ENCODE measurements around the gene EPHB1. TPM values are rescaled to one million over a fixed set of nuclear protein-coding genes. Genes with fewer than 3 reads are reported as not detected.

EPHB1 gene
- polyA plus RNA-seq, 3 donors, result 5.1 to 6.2 (median 5.5) TPM

DNA sequence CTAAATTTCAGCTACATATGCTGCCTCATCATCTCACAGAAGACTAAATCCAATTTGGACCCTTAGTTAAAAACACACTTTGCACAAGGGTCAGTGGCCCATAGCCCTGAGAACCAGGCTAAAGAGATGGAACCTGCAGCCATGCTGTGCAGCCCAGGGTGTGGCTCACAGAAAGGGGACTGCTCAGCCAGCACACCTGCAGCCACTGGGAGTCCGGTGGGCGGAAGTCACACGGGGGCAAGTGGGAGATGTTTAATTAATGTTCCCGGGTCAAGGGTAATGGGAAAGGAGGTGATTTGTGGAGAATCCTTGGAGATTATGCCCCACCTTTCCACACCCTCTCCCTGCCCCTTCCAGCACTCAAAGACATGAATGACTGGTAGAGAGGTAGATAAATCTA lies 467.4 kb downstream of the EPHB1 start:
- no peak for DNase-seq (ENCODE audit: extremely low read depth in 1 of 11, low read depth in 9 of 11, low spot score in 4 of 11)

DNA sequence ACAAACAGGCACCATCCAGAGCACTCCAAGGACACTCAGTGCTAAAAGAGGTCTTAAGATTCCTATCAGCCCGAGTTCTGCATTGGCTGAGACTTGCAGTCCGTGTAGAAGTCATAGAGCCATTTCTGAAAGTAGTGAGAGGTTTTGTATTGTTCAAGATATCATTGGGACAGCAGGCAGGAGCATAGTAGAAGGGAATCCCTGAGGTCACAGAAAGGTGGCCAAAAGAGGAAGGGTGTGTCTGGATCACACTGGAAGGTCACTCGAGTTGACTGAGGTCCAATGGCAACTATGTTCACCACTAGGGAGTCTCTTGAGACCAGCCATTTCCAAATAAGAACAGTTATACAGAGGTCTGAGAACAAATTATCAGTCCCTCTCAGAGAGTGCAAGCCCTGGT lies 468.3 kb downstream of the EPHB1 start:
- no peak for DNase-seq (ENCODE audit: extremely low read depth in 1 of 11, low read depth in 9 of 11, low spot score in 4 of 11)

DNA sequence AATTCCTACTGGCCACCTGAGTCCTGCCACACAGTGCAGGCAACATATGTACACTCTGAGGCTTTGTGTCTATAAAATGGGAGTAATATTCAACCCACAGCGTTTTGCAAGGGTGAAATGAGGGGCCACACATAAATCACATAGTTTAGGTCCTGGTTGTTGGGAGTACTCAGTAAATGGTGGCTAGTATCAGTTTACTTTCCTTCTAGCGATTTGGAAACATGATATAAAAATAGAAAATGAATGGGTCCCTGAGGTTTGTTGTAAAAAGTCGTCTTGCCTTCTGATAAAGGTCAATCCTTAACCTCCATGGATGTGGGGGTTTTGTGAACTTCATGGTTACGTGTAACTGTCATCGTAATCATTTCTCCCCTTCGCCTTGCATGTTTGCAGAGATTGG lies 472.4 kb downstream of the EPHB1 start:
- no peak for DNase-seq (ENCODE audit: extremely low read depth in 1 of 11, low read depth in 9 of 11, low spot score in 4 of 11)

DNA sequence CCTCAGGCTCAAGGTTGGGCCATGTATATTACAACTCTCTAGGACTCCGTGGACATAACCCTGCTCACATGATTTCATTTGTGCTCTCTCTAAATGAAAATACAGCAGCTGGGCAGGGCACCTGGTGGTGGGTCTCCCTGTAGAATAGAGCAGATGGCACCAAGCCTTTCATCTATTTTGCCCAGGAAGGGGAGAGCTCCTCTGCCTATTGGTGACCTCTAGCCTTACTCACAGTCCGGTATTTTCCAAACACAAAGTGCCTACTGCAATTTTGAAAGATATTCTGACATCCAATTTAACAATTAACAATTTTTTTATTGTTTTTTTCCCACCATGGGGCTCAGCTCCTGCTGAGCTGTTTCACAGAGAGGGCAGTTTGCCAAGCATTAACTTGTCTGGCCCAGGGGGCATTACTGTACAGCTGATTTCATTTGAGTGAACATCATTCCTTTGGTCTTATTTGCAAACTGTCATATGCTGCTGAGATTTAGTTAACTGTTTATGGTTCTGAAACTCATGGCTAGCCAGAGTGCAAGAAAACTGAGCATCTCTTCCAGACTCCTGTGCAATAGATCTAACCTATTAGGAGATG lies 474.0 kb downstream of the EPHB1 start:
- no peak for DNase-seq (ENCODE audit: extremely low read depth in 1 of 11, low read depth in 9 of 11, low spot score in 4 of 11)

DNA sequence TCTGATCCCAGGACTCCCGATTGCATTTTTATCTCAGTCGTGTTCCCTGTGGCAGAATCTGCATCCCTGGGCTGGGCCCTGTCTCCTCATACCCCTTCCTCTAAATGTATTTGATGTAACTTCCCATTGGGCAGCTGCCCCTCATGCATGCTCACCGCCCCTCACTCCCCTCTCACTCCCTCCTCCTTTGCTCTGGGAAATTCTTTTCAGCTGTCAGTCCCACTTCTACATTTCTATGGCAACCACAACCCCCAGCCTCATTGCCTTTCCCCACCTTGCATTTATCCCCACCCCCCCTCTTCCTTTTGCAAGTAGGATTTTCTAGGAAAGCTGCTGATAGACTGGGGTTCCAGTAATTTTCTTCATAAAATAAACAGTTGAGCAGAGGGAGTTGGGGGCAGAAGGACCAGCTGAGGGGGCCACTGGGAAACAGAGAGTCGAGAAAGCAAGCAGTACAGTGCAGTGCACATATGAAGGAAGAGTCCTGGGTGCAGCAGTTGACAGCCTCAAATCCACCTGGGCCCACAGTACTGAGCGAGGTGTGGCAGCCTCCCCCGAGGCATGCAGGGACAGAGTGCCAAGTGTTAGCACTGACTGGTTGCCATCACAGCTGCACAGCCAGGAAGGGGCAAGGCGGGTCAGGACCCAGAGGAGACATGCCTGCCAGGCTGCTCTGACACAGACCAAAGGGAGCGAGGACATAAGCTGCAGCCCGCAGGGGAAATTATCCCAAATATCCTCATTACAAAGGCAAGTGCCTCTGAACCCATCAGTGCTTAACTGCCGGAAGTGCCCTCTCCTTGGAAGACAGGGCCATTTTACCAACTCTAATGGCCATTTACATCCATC lies 476.3 kb downstream of the EPHB1 start:
- no peak for DNase-seq (ENCODE audit: extremely low read depth in 1 of 11, low read depth in 9 of 11, low spot score in 4 of 11)

DNA sequence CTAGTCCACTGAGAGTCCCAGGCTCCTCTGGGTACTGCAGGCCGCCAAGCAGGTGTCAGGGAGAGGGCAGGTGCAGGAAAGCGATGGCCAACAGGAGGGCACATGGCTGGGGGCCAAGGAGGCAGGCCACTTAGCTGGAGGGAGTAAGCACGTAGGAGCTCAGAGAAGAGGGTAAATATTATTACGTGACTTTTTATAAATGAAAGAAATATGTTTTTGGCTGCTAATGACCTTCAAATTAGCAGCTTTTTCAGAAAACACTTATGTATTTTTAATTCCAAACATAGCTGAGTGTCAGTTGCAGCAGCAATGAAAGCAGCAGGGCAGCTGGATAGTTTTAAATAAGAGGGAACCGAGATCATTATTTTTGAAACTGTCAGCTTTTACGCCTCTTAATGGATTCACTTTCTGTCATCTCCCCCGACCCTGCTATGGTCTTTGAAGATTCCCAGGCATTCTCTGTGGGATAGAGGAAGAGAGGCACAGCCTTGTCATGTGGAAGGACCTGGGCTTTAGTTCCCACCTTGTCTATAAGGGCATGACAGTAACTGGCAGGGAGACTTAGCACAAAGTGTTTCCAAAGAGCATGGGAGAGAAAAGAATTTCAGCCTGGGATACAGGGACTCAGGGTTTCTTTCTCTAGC lies 477.1 kb downstream of the EPHB1 start:
- peak in 1 of 11 donors; percentile 2 for DNase-seq (ENCODE audit: extremely low read depth in 1 of 11, low read depth in 9 of 11, low spot score in 4 of 11)

DNA sequence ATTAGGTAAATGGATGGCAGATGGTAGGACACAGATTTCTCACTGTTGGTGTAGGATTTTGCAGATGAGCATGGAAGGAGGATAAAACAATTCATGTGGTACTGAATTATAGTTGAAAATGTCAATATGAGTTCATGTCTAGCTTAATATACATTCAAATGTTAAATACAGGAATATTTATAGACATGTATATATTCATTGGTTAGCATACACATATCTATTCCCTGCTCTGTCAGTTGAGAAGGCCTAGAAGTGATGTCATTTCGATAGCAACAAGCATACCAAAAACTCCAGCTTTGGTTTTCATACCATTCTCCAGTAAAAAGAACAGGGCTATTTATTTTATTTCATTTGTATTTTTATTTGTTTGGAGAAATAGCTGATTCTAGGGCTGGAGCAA lies 497.1 kb downstream of the EPHB1 start:
- no peak for DNase-seq (ENCODE audit: extremely low read depth in 1 of 11, low read depth in 9 of 11, low spot score in 4 of 11)

DNA sequence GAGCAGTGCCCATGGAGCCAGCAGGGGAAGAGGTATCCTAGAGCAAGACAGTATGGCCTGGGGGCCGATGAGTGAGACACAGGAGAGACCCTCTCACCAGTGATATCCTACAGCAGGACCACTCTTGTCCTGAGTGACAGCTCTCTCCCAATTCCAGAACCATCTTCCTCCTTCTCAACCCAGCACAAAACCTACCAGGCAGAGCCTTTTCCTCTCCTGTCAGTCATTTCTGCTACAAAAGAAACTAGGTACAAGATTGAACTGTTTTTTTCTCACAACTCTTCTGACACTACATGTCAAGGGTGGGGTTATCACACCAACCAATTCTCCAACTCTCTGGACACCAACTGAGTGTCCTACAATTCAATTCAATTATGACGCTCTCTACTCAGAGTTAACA lies 506.6 kb downstream of the EPHB1 start:
- DNase-seq (ENCODE audit: extremely low read depth in 1 of 11, low read depth in 9 of 11, low spot score in 4 of 11), result no peak

DNA sequence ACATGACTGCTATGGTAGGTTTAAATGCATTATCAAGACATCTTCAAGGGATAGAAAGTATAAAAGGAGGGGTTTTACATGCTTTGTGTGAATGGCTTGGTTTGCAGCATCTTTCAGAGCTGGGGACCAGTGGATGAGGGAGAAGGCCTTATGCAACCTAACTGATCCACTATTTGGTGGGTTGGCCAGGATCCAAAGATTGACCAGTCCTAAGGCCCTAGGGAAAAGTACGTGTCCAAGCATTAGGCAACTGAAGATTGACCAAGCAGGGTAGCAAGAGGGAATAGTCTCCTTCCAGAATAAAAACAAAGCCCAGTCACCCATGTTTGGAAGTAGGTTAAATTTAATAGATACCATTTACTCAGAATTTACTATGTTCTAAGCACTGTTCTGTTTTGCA lies 509.3 kb downstream of the EPHB1 start:
- DNase-seq (ENCODE audit: extremely low read depth in 1 of 11, low read depth in 9 of 11, low spot score in 4 of 11), result no peak

Other genes with a start within 250 kb of the EPHB1 start
- gene KY, start 144.2 kb upstream of the EPHB1 start, polyA plus RNA-seq (ENCODE audit: insufficient read length in 3 of 3), result 1 to 10 TPM; 1.3 to 1.6 (median 1.4) TPM